GM19023 (cell line): ENCODE data around the gene TOP2A.

Experiments used
- ATAC-seq: cut with Tn5 transposase; IDR thresholded peaks from one replicate; pipeline ENCODE4 v1.9.1; 2021; ENCODE audit warnings: mild to moderate bottlenecking, moderate library complexity; ENCODE audit not compliant: unreplicated experiment

Gene TOP2A

GRCh38 chr17:40348562-40349476 is 68.9 kb downstream of the TOP2A start:
- ATAC-seq: no peak

- ATAC-seq: no peak
These were observed 69.6 kb downstream of the TOP2A start for GRCh38 chr17:40348136-40348504.

GRCh38 chr17:40347319-40348135 is 70.2 kb downstream of the TOP2A start:
- no peak for ATAC-seq

GRCh38 chr17:40346765-40347158 is 70.9 kb downstream of the TOP2A start:
- no peak for ATAC-seq

DNA sequence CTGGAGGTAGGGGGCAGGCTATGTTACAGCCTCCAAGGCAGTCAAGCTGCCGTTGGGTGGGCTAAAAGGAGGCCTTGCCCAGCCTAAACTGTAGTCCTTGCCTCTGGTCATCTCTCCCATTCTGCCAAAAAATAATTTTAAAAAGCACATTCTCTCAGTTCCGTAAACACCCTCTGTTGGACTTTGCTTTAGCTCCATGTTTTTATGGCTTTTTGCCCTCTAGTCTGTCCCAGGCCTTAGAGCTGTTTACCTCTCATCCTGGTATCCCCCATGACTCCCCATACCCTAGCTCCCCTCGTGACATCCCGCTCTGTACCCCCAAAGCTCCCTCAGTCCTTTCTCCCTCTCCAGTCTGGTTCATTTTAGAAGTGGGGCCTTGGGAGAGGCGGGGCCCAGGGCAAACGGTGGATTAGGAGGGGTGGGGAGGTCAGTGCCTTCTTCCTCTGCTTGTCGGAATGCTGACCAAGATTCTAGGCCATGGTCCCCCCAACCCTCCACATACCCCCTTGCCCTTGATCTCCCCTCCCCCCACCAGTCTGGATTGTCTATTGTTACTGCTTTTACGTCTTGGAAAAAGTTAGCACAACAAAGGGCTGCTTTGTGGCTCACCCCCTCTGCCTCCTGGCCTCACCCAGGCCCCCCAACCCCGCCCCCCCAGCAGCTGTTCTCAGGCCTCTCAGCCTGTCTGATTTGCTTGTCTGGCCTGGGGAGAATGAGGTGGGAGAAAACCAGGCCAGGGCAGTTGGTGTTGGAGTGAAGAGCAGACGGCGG is 71.5 kb downstream of the TOP2A start:
- no peak for ATAC-seq

DNA sequence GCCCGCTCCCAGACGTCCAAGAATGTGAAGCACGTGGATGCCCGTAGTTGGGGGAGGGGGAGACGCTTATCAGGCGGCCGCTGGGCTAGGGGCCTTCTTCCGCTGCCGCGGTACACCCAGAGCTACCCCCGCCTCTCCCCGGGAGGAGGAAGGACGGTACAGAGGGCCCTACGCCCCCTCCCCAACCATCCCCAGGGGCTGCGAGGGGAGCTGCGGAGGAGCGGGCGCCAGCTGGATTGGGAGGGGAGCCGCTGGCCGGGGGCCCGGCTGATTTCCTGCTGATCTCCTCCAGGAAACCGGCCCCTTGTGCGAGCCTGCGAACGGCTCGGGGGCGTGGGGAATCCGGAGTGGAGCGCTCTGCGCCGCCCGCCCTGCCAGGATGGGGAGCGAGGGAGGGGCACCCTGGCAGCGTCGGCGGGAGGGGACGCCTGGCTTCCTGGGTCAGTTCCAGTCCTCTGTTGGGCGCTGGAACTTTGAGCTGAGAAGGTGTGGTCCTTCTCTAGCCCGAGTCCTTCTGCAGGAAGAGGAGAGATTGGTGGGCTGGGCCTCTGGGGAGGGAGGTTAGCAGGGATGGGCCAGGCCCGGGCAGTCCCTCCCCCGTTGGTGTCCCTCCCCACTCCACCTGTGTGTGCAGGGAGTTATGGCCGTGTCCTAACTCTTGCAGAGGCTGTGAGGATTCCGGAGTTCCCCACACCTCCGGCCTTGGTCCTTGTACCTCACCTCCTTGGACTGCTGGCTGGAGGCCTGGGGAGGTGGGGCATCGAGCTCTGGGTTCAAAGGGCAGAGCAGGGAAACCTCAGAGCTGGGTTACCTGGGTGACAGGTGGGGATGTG is 72.3 kb downstream of the TOP2A start:
- no peak for ATAC-seq

DNA sequence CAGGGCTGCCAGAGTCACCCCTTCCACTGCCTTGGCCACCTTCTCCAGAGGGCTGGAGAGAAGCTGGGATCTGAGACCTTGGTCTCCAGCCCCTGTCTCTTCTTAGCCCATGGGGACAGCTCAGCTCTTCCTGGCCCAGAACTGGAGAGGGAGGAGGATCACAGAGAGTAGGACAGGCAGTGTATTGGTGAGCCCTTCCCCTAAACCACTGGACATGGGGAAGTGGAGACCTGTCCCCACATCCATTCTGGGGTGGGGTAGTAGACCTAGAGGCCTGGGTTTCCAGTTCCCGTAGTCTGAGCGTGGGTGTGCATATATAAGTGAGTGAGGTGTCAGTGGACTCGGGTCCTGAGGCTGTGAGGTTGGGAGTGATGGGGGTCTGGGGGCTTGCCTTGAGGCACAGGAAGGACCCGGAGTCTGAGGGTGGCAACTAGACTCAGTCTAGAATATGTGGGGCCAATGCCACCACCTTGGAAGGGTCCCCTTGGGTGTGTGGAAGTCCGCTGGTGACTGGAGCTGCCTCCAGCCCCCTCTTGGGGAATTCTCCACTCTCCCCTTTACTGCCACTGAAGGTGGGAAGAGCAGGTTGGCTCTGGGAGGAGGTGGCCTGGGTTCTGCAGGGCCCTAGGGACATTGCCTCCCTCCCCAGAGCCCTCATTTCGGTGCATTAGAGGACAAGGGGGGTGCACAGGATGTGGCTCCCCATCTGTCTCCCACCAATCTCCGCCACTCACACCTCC is 73.1 kb downstream of the TOP2A start:
- ATAC-seq: no peak

DNA sequence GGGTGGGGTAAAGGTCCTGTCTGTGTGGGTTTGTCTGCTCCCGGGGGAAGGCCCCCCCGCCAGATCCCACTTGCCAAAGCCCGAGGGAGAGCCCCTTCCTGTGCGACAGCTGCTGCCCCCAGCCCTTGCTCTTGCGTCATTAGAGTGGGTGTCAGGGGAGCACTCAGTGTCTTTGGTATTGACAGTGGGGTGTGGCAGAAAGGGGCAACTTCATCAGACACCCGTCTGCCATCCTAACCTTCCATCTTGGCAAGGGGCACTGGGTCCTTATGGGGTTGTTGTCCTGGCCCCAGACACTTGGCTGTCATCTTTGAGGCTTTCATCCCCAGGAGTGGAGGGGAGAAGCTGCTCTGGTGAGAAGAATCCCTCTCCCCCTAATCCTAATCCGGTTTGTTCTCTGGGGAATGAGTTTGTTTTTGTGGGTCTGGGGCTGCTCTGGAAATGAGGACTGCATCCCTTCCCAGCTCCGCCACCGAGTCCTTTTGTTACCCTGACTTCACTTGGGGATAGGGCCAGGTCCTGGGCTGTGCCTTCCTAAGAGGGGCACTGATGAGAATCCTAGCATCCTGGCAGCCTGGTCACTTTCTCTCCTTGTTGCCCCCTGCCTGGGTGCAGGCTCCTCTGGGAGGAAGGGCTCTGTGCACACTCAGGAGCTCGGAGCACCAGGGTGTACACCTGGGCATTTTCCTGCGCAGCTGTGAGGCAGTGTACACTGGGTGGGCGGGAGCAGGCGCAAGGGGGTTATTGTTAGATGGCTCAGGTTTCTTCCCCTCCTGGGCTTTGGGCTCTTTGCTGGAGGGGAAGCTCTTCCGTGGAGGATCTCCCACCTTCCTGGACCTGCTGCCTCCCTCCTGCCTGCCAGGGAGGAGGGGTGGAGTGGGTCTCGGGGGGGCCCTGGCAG is 74.2 kb downstream of the TOP2A start:
- ATAC-seq: no peak

GRCh38 chr17:40342504-40343218 is 75.0 kb downstream of the TOP2A start:
- ATAC-seq: no peak

DNA sequence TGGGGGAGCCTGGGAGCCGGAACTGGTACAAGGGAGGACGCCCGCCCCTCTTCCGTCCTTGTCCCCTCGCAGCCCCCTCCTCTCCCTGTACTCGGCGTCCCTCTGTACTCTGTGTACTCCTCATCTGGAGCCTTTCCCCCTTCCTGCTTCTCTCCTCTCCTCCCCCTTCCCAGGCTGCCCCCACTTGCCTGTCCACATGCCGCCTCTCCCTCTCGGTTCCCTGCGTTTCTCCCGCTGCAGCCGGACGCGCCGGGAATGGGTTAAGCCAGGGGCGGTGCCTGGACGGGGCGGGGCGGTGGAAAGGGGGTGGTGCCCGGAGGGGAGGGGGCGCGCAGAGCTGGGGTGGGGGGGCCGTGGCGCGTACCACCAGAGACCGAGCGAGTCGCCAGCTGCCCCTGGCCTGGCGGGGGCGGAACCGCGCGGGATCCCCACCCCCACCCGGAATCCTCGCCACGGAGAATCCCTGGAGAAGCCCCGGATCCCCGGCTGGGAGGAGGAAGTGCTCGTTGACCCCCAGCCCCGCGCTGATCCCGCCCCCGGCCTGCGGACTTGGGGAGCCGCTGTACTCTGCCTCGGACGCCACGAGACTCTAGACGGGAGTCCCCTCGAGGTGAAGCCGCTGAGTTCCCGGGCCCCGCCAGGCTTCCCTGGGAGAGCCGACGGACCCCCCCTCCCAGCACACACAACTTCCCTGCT is 75.7 kb downstream of the TOP2A start:
- no peak for ATAC-seq

DNA sequence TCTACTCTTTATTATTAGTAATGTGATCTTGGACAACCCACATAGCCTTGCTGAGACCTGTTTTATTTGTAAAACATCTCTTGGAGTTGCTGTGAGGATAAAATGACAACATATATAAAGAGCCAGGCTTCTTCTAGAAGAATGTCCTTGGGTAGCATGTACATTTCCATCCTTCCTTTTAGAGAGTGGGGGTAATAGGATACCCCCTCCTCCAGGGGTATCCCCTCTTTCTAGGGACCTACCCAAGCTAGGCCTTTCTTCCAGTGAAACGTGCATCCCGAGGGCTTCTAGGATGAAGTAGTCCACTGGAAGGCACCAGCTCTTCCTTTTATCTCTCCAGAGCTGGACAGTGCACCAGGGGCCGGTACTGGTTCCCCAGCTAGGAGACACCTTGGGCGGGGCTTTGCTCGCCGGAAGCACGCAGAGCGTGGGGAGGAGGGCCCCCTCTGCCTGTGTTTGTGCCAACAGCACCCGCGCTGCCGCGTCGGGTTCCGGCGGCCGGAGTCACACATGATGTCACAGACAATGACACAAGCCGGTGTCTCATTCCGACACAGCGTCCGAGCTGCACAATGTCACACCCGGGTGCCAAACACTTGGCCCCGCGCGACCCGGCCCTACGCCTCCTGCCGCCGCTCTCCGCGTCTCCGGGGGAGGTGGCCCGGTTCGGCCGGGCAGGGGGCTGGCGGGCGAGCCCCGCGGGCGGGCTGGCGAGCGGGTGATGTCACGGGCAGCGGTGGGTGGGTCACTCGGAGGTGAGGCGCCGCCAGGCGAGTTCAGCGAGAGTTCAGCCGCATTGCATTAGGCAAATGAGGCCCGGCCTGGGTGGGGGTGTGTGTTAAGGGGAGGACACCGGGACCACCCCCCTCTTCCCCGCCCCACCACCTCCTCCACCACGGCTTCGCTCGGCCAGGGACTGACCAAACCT is 76.6 kb downstream of the TOP2A start:
- ATAC-seq: peak; percentile 69

GRCh38 chr17:40340327-40340726 is 77.4 kb downstream of the TOP2A start:
- no peak for ATAC-seq

- no peak for ATAC-seq
These were observed 78.6 kb downstream of the TOP2A start for GRCh38 chr17:40338941-40339649.
